Endodermal cell (in vitro differentiated cells): ENCODE results near the gene APCDD1L. TPM values are rescaled to one million over a fixed set of nuclear protein-coding genes. Genes with fewer than 3 reads are reported as not detected.

ENCODE experiments used
- DNase-seq: peaks from one replicate; pipeline ENCODE4 v3.0.0-alpha.2; 2017
- H3K27ac ChIP-seq: 2 replicates; pipeline ENCODE4 v1.5.1; 2013; ENCODE audit warnings: mild to moderate bottlenecking, low read depth, low read length, moderate library complexity
- H3K27me3 ChIP-seq: 2 replicates; pipeline ENCODE4 v1.6.1; 2013; ENCODE audit warnings: mild to moderate bottlenecking, low read length, moderate library complexity; ENCODE audit not compliant: insufficient read depth, control insufficient read depth, poor library complexity, severe bottlenecking
- H3K36me3 ChIP-seq: 2 replicates; pipeline ENCODE4 v1.7.0; 2013; ENCODE audit warnings: mild to moderate bottlenecking, low read length, moderate library complexity; ENCODE audit not compliant: control insufficient read depth, insufficient read depth
- H3K4me1 ChIP-seq: one replicate; pipeline ENCODE4 v1.7.0; 2013; ENCODE audit warnings: low read length; ENCODE audit not compliant: control insufficient read depth, insufficient read depth
- H3K4me3 ChIP-seq: 2 replicates; pipeline ENCODE4 v1.5.1; 2013; ENCODE audit warnings: mild to moderate bottlenecking, low read length, moderate library complexity
- H3K9ac ChIP-seq: 2 replicates; pipeline ENCODE4 v1.6.1; 2013; ENCODE audit warnings: mild to moderate bottlenecking, low read length, moderate library complexity; ENCODE audit not compliant: poor library complexity, severe bottlenecking; ENCODE audit errors: extremely low read depth
- H3K9me3 ChIP-seq: 2 replicates; pipeline ENCODE4 v1.6.1; 2013; ENCODE audit warnings: mild to moderate bottlenecking, low read length, moderate library complexity; ENCODE audit not compliant: control insufficient read depth
- H3K27ac Mint-ChIP-seq: 2 replicates; pipeline ENCODE4 v1.8.0; 2020; ENCODE audit warnings: mixed read lengths
- H3K27me3 Mint-ChIP-seq: 2 replicates; pipeline ENCODE4 v1.8.0; 2021; ENCODE audit warnings: mild to moderate bottlenecking, mixed read lengths; ENCODE audit not compliant: insufficient read depth
- H3K36me3 Mint-ChIP-seq: 2 replicates; pipeline ENCODE4 v1.8.0; 2020; ENCODE audit warnings: low read depth, mixed read lengths
- H3K4me1 Mint-ChIP-seq: 2 replicates; pipeline ENCODE4 v1.8.0; 2020; ENCODE audit warnings: mixed read lengths
- H3K4me3 Mint-ChIP-seq: 2 replicates; pipeline ENCODE4 v1.8.0; 2020; ENCODE audit warnings: mild to moderate bottlenecking, moderate library complexity, mixed read lengths
- H3K9me3 Mint-ChIP-seq: 2 replicates; pipeline ENCODE4 v1.8.0; 2020; ENCODE audit warnings: mild to moderate bottlenecking, mixed read lengths
- WGBS, 2 experiments: methylation state at CpG; one replicate each; pipeline versions ENCODE4 v1.1.5 to v1.1.7; 2013; ENCODE audit warnings: missing lambda C conversion rate in 2 of 2, mixed read lengths in 1 of 2; ENCODE audit not compliant: insufficient coverage in 1 of 2, insufficient read length in 1 of 2; 5-methylcytosine and 5-hydroxymethylcytosine counted together
- total RNA-seq, 2 donors: library from RNA; stranded (reverse); fragmentation: NEBNext Ultra II Directional in 1 of 2; extraction: Animal tissue kit (Norgen Biotek cat#: 25700) in 1 of 2; gene quantifications; 2 replicates in 1 of 2; 3 replicates in 1 of 2; pipeline ENCODE4 v1.2.1, GENCODE V29; 2021
- TF ChIP-seq, protein P1 (sequence below): fragments of 200-600 bp; sonication (generic); conservative IDR thresholded peaks from 2 replicates; pipeline ENCODE4 v1.5.0; 2021; ENCODE audit warnings: antibody characterized with exemption, mild to moderate bottlenecking

Gene APCDD1L
- total RNA-seq, 2 donors from 2014 or later, result 6.4 TPM

DNA sequence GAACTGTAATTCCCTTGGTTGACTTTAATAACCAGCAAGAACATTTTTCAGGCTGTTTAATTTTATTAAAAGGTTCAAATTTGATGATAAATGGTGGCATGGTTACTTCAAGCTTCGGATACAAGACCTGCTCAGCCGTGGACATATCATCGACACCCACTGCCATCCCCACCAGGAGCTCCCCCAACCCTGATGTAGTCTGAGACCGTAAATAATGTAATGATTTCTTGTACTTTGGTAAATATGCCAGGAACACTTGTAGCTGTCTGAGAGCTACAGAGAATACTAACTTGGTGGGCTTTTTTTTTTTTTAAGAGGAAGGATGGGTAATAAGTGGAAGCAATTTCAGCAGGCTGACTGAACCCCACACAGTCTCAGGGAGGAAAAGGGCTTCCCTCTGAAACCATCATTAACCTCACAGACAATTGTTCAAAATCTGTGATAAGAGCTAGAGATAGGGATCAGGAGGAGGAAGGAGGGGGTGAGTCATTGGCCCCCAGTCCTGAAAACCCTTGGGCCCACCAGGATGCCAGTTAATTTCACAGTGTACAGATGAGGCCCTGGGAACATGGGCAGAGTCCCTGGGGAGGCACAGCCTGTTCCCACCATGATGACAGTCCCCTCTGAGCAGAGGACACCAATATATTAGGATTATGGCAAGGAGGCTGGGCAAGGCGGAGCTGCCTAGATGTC, 56.0 kb downstream of the APCDD1L start:
- Mint-ChIP-seq H3K9me3 (peaks cover 13% of the 10 kb centered on the region), H3K4me1 (peaks cover 32% of the 10 kb centered on the region), H3K4me3 (no peak overlapping the region), H3K27me3 (no peaks in the 10 kb centered on the region), H3K36me3 (peaks cover 17% of the 10 kb centered on the region), H3K27ac (no peak overlapping the region)
- WGBS, 2 experiments, result 94 to 100% methylated on average over 2 to 5 of the region's 5 CpGs
- peaks cover 3% of the 10 kb centered on the region for H3K36me3 ChIP-seq
- TF ChIP-seq, protein P1, sequence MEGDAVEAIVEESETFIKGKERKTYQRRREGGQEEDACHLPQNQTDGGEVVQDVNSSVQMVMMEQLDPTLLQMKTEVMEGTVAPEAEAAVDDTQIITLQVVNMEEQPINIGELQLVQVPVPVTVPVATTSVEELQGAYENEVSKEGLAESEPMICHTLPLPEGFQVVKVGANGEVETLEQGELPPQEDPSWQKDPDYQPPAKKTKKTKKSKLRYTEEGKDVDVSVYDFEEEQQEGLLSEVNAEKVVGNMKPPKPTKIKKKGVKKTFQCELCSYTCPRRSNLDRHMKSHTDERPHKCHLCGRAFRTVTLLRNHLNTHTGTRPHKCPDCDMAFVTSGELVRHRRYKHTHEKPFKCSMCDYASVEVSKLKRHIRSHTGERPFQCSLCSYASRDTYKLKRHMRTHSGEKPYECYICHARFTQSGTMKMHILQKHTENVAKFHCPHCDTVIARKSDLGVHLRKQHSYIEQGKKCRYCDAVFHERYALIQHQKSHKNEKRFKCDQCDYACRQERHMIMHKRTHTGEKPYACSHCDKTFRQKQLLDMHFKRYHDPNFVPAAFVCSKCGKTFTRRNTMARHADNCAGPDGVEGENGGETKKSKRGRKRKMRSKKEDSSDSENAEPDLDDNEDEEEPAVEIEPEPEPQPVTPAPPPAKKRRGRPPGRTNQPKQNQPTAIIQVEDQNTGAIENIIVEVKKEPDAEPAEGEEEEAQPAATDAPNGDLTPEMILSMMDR, result no peak
- peaks cover 14% of the 10 kb centered on the region for H3K9me3 ChIP-seq
- no peaks in the 10 kb centered on the region for H3K27me3 ChIP-seq
- H3K27ac ChIP-seq, result no peak overlapping the region
- peaks cover 4% of the 10 kb centered on the region for H3K4me1 ChIP-seq
- H3K9ac ChIP-seq, result no peak overlapping the region
- H3K4me3 ChIP-seq, result no peak overlapping the region
- DNase-seq, result no peak

DNA sequence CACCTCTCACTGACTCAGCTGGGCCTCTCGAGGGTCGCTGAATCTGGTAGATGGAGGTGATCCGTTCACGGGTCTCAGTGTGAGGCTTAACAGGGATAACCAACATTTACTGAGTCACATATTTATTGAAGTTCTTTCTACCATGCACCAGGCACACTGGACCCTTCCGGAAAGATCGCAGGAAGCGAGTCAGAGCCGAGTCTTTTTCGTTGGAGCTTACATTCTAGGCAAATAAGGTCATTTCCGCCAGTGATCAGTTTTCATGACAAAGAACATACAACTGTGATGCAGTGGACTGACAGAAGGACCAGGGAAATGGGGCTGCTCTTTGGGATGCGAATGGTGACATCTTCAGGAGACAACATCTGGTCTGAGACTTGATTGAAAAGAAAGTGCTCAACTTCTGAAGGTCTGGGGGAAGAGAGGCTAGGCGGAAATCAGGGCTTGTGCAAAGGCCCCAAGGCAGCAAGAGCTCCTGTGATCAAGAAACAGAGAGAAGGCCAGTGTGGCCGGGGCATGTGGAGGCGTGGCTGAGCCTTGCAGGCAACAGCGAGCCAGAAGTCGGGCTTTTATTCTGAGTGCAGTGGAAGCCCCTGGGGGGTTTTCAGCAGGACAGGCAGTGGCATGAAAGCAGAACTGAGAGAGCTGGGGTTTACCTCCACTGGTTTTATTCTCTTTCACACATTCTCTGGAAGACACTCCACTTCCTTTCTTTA, 56.7 kb downstream of the APCDD1L start:
- no peak overlapping the region for H3K9ac ChIP-seq
- H3K9me3 Mint-ChIP-seq, result peaks cover 16% of the 10 kb centered on the region
- no peaks in the 10 kb centered on the region for H3K27me3 ChIP-seq
- DNase-seq, result no peak
- TF ChIP-seq, protein P1, result no peak
- H3K27ac ChIP-seq, result no peak overlapping the region
- peaks cover 17% of the 10 kb centered on the region for H3K36me3 Mint-ChIP-seq
- H3K4me3 Mint-ChIP-seq, result no peak overlapping the region
- peaks cover 31% of the 10 kb centered on the region for H3K4me1 Mint-ChIP-seq
- peaks cover 3% of the 10 kb centered on the region for H3K36me3 ChIP-seq
- peaks cover 4% of the 10 kb centered on the region for H3K4me1 ChIP-seq
- H3K27ac Mint-ChIP-seq, result no peak overlapping the region
- H3K27me3 Mint-ChIP-seq, result no peaks in the 10 kb centered on the region
- WGBS, 2 experiments, result 71 to 91% methylated on average over 12 to 16 of the region's 16 CpGs
- H3K4me3 ChIP-seq, result no peak overlapping the region
- H3K9me3 ChIP-seq, result peaks cover 16% of the 10 kb centered on the region

DNA sequence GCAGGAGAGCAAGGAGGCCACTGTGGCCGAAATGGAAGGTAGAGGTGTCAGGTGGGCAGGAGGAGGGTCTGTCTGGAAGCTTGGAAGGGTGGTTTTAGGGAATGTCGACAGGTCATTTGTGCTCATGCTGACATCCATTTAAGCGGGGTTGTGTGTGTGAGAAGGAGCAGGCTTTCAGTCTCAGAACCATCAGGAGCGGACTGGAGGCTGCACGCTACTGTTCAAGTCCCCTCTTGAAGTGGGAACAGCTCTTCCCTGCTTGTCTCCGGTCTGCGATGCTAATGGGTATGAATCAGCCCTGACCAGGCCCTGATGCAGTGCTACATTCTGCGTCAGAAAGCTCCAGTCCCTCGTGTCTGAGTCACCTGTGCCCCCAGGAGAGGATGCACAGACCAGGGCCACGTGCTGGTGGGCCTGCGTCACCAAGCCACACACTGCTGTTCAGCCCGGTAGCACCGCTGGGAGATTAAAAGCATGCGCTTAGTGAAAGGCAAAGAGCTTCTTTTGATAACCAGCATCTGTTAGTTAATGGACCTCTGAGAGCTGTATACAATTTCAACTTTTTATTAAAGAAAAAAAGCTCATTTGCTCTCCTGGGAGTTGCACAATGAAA, 58.0 kb downstream of the APCDD1L start:
- no peak overlapping the region for H3K9ac ChIP-seq

More for the DNA sequence above, 58.0 kb downstream of the APCDD1L start:
- Mint-ChIP-seq H3K27me3 (no peaks in the 10 kb centered on the region), H3K9me3 (peaks cover 11% of the 10 kb centered on the region), H3K27ac (no peak overlapping the region), H3K4me3 (no peak overlapping the region), H3K4me1 (peaks cover 40% of the 10 kb centered on the region), H3K36me3 (peaks cover 10% of the 10 kb centered on the region)
- no peak for DNase-seq
- no peak overlapping the region for H3K4me3 ChIP-seq
- peaks cover 3% of the 10 kb centered on the region for H3K36me3 ChIP-seq
- H3K4me1 ChIP-seq, result peaks cover 9% of the 10 kb centered on the region
- WGBS, 2 experiments, result 91 to 96% methylated on average over 14 of the region's 14 CpGs
- H3K27me3 ChIP-seq, result no peaks in the 10 kb centered on the region
- peaks cover 16% of the 10 kb centered on the region for H3K9me3 ChIP-seq
- no peak overlapping the region for H3K27ac ChIP-seq
- TF ChIP-seq, protein P1, result no peak
